ENCODE data around the gene FKBP15.
A peak's percentile ranks its signal among the peaks of the same experiment; 100 is the strongest.

FKBP15 gene, protein sequence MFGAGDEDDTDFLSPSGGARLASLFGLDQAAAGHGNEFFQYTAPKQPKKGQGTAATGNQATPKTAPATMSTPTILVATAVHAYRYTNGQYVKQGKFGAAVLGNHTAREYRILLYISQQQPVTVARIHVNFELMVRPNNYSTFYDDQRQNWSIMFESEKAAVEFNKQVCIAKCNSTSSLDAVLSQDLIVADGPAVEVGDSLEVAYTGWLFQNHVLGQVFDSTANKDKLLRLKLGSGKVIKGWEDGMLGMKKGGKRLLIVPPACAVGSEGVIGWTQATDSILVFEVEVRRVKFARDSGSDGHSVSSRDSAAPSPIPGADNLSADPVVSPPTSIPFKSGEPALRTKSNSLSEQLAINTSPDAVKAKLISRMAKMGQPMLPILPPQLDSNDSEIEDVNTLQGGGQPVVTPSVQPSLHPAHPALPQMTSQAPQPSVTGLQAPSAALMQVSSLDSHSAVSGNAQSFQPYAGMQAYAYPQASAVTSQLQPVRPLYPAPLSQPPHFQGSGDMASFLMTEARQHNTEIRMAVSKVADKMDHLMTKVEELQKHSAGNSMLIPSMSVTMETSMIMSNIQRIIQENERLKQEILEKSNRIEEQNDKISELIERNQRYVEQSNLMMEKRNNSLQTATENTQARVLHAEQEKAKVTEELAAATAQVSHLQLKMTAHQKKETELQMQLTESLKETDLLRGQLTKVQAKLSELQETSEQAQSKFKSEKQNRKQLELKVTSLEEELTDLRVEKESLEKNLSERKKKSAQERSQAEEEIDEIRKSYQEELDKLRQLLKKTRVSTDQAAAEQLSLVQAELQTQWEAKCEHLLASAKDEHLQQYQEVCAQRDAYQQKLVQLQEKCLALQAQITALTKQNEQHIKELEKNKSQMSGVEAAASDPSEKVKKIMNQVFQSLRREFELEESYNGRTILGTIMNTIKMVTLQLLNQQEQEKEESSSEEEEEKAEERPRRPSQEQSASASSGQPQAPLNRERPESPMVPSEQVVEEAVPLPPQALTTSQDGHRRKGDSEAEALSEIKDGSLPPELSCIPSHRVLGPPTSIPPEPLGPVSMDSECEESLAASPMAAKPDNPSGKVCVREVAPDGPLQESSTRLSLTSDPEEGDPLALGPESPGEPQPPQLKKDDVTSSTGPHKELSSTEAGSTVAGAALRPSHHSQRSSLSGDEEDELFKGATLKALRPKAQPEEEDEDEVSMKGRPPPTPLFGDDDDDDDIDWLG

DNA sequence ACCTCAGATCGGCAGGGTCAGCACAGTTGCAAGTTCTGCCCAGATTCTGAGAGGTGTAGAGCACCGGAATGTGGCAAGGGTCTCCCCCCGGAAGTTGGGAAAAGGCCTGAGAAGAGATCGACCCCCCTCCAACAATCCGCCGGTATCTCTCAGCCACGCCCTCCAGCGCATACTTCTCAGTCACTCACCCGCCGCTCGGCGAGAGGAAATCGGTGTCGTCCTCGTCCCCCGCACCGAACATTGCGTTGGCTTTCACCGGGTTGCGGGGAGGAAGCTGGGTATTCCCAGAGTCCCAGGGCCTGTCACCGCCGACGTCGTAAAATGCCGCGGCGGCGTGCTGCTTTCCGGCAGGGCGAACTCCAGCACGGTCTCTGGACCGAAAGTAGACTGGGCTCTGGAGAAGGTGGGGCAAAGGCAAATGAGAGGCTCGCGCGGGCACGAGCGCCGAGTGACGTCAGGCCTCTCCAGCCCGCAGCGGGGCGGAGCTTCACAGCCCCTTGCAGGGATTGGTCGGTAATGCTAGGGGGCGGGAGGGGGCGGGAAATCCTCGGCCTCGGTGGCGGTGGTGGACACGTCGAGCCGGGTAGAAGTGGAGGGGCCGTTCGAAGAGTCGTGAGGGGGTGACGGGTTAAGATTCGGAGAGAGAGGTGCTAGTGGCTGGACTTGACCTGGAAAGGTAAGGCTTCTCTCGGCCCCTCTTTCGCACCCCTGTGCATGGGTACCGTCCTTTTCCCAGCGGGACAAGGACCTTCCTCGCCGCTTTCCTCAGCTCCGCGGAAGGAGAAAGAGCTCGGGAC, at the start of gene FKBP15, which contains the start of gene SLC31A1:
Gene FKBP15 (minus strand): TSS at position 275 of the 797 bp plus-strand sequence. CDS start 34 bp downstream, at position 241.
Gene SLC31A1 (plus strand): TSS at position 542 of the 797 bp plus-strand sequence. CDS start 34,605 bp downstream, outside the sequence.
- TF ChIP-seq, protein P1, sequence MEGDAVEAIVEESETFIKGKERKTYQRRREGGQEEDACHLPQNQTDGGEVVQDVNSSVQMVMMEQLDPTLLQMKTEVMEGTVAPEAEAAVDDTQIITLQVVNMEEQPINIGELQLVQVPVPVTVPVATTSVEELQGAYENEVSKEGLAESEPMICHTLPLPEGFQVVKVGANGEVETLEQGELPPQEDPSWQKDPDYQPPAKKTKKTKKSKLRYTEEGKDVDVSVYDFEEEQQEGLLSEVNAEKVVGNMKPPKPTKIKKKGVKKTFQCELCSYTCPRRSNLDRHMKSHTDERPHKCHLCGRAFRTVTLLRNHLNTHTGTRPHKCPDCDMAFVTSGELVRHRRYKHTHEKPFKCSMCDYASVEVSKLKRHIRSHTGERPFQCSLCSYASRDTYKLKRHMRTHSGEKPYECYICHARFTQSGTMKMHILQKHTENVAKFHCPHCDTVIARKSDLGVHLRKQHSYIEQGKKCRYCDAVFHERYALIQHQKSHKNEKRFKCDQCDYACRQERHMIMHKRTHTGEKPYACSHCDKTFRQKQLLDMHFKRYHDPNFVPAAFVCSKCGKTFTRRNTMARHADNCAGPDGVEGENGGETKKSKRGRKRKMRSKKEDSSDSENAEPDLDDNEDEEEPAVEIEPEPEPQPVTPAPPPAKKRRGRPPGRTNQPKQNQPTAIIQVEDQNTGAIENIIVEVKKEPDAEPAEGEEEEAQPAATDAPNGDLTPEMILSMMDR (IDR thresholded peaks at IDR 0.05; ENCODE audit: control insufficient read depth, extremely low read depth, insufficient read depth) = no peak
- H3K4me3 ChIP-seq (ENCODE audit: low read depth, low read length) = peak within 1 kb of the TSS; percentile 97
- DNase-seq (ENCODE audit: low read depth) = peak; percentile 96

DNA sequence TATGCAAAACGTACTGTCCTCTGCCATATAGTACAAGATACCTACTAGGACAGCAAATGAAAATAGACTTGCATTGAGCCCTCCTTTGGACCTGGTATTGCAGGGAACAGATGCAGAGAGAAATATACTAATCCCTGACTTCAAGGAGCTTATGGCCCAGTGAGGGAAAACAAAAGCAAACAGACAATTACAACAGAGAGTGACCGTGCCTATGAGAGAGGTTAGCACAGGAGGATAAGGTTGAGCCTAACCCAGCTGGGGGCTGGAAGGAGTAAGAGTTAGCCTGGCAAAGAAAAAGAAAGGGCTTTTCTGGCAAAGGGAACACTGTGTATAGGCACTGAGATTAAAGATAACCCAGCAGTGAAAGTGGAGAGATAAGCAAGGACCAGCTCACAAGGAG, 48.8 kb upstream of the FKBP15 start:
- TF ChIP-seq, protein P1 (IDR thresholded peaks at IDR 0.05; ENCODE audit: control insufficient read depth, extremely low read depth, insufficient read depth) = no peak
- no peak for DNase-seq (ENCODE audit: low read depth)
- no peak overlapping the region for H3K4me3 ChIP-seq (ENCODE audit: low read depth, low read length)

DNA sequence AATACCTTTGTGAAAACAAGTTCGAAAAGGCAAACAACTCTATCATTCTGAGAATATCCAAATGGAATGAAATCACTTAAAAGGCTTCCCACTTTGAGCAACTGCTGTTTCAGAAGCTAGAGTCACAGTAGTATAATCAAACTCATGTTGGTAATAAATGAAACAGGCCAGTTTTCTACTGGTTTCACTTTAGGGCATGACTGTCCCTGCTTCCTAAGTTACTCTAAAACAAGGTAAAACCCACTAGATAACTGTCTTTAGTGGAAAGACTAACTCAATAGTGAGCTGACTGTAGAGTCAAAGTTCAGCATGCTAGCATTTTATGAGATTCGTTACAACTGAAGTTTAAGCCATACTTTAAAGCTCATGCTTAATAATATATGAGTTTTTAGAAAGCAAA, 48.3 kb upstream of the FKBP15 start:
- no peak for DNase-seq (ENCODE audit: low read depth)
- no peak overlapping the region for H3K4me3 ChIP-seq (ENCODE audit: low read depth, low read length)
- TF ChIP-seq, protein P1 (IDR thresholded peaks at IDR 0.05; ENCODE audit: control insufficient read depth, extremely low read depth, insufficient read depth) = no peak

DNA sequence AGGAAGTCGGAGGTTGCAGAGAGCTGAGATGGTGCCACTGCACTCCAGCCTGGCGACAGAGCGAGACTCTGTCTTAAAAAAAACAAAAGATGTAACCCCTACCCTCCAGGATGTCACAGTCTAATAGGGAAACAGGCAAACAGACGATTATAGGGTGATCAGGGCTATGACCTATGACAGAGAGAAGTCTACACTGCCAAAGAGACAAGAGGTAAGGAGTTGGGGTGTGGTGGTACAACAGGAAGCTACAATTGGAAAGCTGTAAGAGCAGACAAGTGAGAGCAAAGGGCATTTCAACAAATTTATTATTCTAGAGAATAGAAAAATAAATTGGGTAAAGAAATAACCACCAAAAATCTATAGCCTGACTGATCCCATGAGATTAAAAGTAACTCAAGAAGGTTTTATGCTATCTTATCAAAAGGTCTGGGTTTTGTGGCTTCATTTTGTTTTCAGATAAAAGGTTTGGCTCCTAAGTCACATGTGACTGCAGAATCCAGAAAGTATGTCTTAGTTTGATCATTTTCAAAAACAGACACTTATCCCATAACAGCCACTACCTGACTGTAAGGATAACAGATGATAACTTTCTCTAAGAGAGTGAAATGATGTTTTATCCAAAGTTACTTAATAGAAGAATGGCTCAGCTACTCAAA, 47.0 kb upstream of the FKBP15 start:
- no peak overlapping the region for H3K4me3 ChIP-seq (ENCODE audit: low read depth, low read length)
- TF ChIP-seq, protein P1 (IDR thresholded peaks at IDR 0.05; ENCODE audit: control insufficient read depth, extremely low read depth, insufficient read depth) = no peak
- no peak for DNase-seq (ENCODE audit: low read depth)

DNA sequence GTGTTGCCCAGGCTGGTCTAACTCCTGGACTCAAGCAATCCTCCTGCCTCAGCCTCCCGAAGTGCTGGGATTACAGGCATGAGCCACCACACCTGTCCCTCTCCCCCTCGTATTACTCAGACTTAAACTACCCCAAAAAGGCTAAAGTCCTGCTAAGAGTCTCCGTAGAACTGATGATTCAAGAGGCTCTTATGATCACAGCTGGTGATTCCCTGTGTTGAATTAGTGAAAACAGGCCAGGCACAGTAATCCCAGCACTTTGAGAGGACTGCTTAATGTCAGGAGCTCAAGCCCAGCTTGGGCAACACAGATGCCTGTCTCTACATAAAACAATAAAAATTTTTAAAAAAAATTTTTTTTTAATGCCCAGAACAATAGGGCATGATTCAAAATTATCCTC, 45.1 kb upstream of the FKBP15 start:
- H3K4me3 ChIP-seq (ENCODE audit: low read depth, low read length) = no peak overlapping the region
- TF ChIP-seq, protein P1 (IDR thresholded peaks at IDR 0.05; ENCODE audit: control insufficient read depth, extremely low read depth, insufficient read depth) = no peak
- no peak for DNase-seq (ENCODE audit: low read depth)
